ENCODE results near the gene SLC35F6. TPM values are rescaled to one million over a fixed set of nuclear protein-coding genes. Genes with fewer than 3 reads are reported as not detected.

The SLC35F6 gene
- total RNA-seq, 1 experiment from 2014 or later, result 33.9 TPM

- Histone ChIP-seq H3K79me2 (ENCODE audit: low read length) (peaks cover 43% of the 10 kb centered on the region), H3K27me3 (ENCODE audit: low read length) (no peaks in the 10 kb centered on the region), H3K4me2 (ENCODE audit: low read length) (no peak overlapping the region), H3K27ac (ENCODE audit: low read length) (no peak overlapping the region), H3F3A (ENCODE audit: low read length, unreplicated experiment) (no peaks in the 10 kb centered on the region), H4K20me1 (ENCODE audit: low read length) (0 out of 2 replicates have a peak, but pooled peaks cover 3% of the 10 kb centered on the region), H2AFZ (ENCODE audit: low read length) (no peak overlapping the region), H3K9ac (ENCODE audit: low read length) (no peak overlapping the region), H3K9me2 (replicated peaks; ENCODE audit: low read length) (no peaks in the 10 kb centered on the region), H3K36me3 (ENCODE audit: low read depth, low read length) (no peaks in the 10 kb centered on the region), H3K9me3 (ENCODE audit: low read length) (no peaks in the 10 kb centered on the region), H3K4me1 (ENCODE audit: insufficient read depth, low read length) (peaks cover 30% of the 10 kb centered on the region), H3K4me3 (ENCODE audit: low read length) (no peak overlapping the region)
- intact Hi-C loops (cut with micrococcal nuclease), result no loop called here
- ChIA-PET POLR2A (ENCODE audit: unreplicated experiment) (no interaction called here), CTCF (no interaction called here)
- BruUV-seq (replicated peaks), result TSS peak; percentile 77
- TF ChIP-seq EZH2phosphoT487 (IDR thresholded peaks at IDR 0.05; ENCODE audit: borderline replicate concordance, low read length) (no peak), EZH2 (IDR thresholded peaks at IDR 0.05; ENCODE audit: low read length, unreplicated experiment) (no peak)
- TF ChIP-seq, protein P1, sequence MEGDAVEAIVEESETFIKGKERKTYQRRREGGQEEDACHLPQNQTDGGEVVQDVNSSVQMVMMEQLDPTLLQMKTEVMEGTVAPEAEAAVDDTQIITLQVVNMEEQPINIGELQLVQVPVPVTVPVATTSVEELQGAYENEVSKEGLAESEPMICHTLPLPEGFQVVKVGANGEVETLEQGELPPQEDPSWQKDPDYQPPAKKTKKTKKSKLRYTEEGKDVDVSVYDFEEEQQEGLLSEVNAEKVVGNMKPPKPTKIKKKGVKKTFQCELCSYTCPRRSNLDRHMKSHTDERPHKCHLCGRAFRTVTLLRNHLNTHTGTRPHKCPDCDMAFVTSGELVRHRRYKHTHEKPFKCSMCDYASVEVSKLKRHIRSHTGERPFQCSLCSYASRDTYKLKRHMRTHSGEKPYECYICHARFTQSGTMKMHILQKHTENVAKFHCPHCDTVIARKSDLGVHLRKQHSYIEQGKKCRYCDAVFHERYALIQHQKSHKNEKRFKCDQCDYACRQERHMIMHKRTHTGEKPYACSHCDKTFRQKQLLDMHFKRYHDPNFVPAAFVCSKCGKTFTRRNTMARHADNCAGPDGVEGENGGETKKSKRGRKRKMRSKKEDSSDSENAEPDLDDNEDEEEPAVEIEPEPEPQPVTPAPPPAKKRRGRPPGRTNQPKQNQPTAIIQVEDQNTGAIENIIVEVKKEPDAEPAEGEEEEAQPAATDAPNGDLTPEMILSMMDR (conservative IDR thresholded peaks at IDR 0.05; ENCODE audit: low read depth, low read length), result no peak
- DNase-seq (no peak), ATAC-seq (no peak)
Observed at GRCh38 chr2:26763019-26763418, 1.1 kb upstream of the SLC35F6 start.

DNA sequence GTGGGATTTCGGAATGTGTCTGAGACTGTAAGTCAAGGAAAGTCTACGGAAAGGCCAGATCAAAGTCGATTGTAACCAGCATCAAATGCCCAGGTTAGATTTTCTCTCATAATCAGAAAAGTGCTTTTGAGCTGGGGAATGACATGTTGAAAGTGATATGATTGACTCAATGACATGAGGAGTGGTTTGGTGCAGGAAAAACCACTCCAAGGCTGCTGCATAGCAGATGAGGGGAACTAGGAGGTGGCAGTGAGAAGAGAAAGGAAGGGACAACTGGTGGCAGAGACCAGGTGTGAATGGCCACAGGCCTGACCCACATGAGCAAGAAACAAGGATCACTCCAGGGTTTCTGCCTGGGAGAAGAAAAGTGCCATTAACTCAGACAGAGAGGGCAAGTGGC lies 822 bp downstream of the SLC35F6 start:
- Histone ChIP-seq H3K4me2 (ENCODE audit: low read length) (peak overlapping the region; percentile 94), H3K9me2 (replicated peaks; ENCODE audit: low read length) (no peaks in the 10 kb centered on the region), H3K36me3 (ENCODE audit: low read depth, low read length) (peaks cover 3% of the 10 kb centered on the region; the same call in 1 of the 2 replicates), H2AFZ (ENCODE audit: low read length) (peak overlapping the region; percentile 90), H3K4me1 (ENCODE audit: insufficient read depth, low read length) (peaks cover 18% of the 10 kb centered on the region), H3K4me3 (ENCODE audit: low read length) (peak overlapping the region; percentile 89), H4K20me1 (ENCODE audit: low read length) (0 out of 2 replicates have a peak, but pooled peaks cover 3% of the 10 kb centered on the region), H3K27ac (ENCODE audit: low read length) (no peak overlapping the region), H3K79me2 (ENCODE audit: low read length) (peaks cover 61% of the 10 kb centered on the region), H3F3A (ENCODE audit: low read length, unreplicated experiment) (no peaks in the 10 kb centered on the region), H3K9ac (ENCODE audit: low read length) (peak overlapping the region; percentile 86), H3K9me3 (ENCODE audit: low read length) (no peaks in the 10 kb centered on the region), H3K27me3 (ENCODE audit: low read length) (no peaks in the 10 kb centered on the region)
- DNase-seq (no peak), ATAC-seq (peak; percentile 5; the same call in 1 of the 2 replicates)
- no TSS peak for BruUV-seq (replicated peaks)
- intact Hi-C loops (cut with micrococcal nuclease), result no loop called here
- POLR2A ChIA-PET (ENCODE audit: unreplicated experiment), result interaction anchor here (0.6 kb wide), 2 partner anchors 108 to 148 kb away, joined by 4 to 12 read pairs; no protein-coding TSS in a partner anchor
- TF ChIP-seq EZH2 (IDR thresholded peaks at IDR 0.05; ENCODE audit: low read length, unreplicated experiment) (no peak), EZH2phosphoT487 (IDR thresholded peaks at IDR 0.05; ENCODE audit: borderline replicate concordance, low read length) (no peak)
- TF ChIP-seq, protein P1 (conservative IDR thresholded peaks at IDR 0.05; ENCODE audit: low read depth, low read length), result no peak
- CTCF ChIA-PET, result no interaction called here

GRCh38 chr2:26765475-26766200 lies 1.6 kb downstream of the SLC35F6 start:
- H3K4me2 ChIP-seq (ENCODE audit: low read length), result peak overlapping the region; percentile 94
- no TSS peak for BruUV-seq (replicated peaks)
- no peak overlapping the region for H2AFZ ChIP-seq (ENCODE audit: low read length)
- no peak overlapping the region for H3K27ac ChIP-seq (ENCODE audit: low read length)
- TF ChIP-seq EZH2 (IDR thresholded peaks at IDR 0.05; ENCODE audit: low read length, unreplicated experiment), result no peak
- TF ChIP-seq EZH2phosphoT487 (IDR thresholded peaks at IDR 0.05; ENCODE audit: borderline replicate concordance, low read length), result no peak
- TF ChIP-seq, protein P1 (conservative IDR thresholded peaks at IDR 0.05; ENCODE audit: low read depth, low read length), result no peak
- H3K27me3 ChIP-seq (ENCODE audit: low read length), result no peaks in the 10 kb centered on the region
- intact Hi-C loops (cut with micrococcal nuclease), result no loop called here
- H4K20me1 ChIP-seq (ENCODE audit: low read length), result peaks cover 4% of the 10 kb centered on the region; the same call in 1 of the 2 replicates
- no peaks in the 10 kb centered on the region for H3K9me3 ChIP-seq (ENCODE audit: low read length)
- no peak for ATAC-seq
- CTCF ChIA-PET, result no interaction called here
- DNase-seq, result peak; percentile 36
- H3K9me2 ChIP-seq (replicated peaks; ENCODE audit: low read length), result no peaks in the 10 kb centered on the region
- POLR2A ChIA-PET (ENCODE audit: unreplicated experiment), result no interaction called here
- H3K9ac ChIP-seq (ENCODE audit: low read length), result peak overlapping the region; percentile 86; the same call in 1 of the 2 replicates
- H3K4me3 ChIP-seq (ENCODE audit: low read length), result peak overlapping the region; percentile 89
- H3K4me1 ChIP-seq (ENCODE audit: insufficient read depth, low read length), result peaks cover 18% of the 10 kb centered on the region
- H3K79me2 ChIP-seq (ENCODE audit: low read length), result peaks cover 68% of the 10 kb centered on the region
- no peaks in the 10 kb centered on the region for H3F3A ChIP-seq (ENCODE audit: low read length, unreplicated experiment)
- H3K36me3 ChIP-seq (ENCODE audit: low read depth, low read length), result peaks cover 3% of the 10 kb centered on the region; the same call in 1 of the 2 replicates
